DOHH2 (cell line): ENCODE measurements around the gene RHCG.

ENCODE experiments used
- CTCF ChIP-seq: fragments of 200-600 bp; sonication (generic); IDR thresholded peaks from one replicate; pipeline ENCODE4 v1.5.1; 2014; ENCODE audit warnings: antibody characterized with exemption, mild to moderate bottlenecking, low read depth, low read length; ENCODE audit not compliant: poor library complexity, severe bottlenecking
- EZH2phosphoT487 ChIP-seq: fragments of 200-600 bp; sonication (generic); IDR thresholded peaks from 2 replicates; pipeline ENCODE4 v1.6.1; 2017; ENCODE audit warnings: borderline replicate concordance, mild to moderate bottlenecking, antibody characterized with exemption, low read length, moderate library complexity, mixed read lengths

DNA sequence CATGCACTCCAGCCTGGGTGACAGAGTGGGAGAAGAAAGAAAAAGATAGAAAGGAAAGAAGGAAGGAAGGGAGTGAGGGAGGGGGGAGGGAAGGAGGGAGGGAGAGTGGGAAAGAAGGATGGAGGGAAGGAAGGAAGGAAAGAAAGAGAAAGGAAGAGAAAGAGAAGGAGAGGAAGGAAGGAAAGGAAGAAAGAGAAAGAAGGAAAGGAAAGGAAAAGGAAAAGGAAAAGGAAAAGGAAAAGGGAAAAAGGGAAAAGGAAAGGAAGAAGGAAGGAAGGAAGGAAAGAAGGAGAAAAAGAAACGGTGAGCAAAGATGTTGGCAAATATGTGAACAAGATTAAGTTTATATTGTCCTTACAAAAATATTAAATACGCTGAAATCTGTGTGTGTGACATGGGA, 42.6 kb upstream of the RHCG start:
- TF ChIP-seq CTCF: no peak
- no peak for TF ChIP-seq EZH2phosphoT487
